K562 (cell line): ENCODE measurements around the gene TJP2. TPM values are rescaled to one million over a fixed set of nuclear protein-coding genes. Genes with fewer than 3 reads are reported as not detected.

Experiments
- ATAC-seq: fragments of 200-7000 bp; cut with Tn5 transposase; 3 replicates; pipeline ENCODE4 v1.9.1; 2020; ENCODE audit warnings: moderate library complexity
- BruUV-seq: library from RNA; stranded (reverse); fragments of 400-500 nt; replicated peaks from 2 replicates; lab custom pipeline; 2021; lab: Mats Ljungman, UMichigan
- CTCF ChIA-PET: fragments of 300-600 bp; formaldehyde crosslinking; extraction: SDS; loops from one replicate; lab custom pipeline; 2021; ENCODE audit warnings: low intra/inter-chr PET ratio; lab: Yijun Ruan, JAX
- POLR2A ChIA-PET: fragments of 300-600, 350-650 bp; sonication (Branson Sonifier 250); formaldehyde crosslinking; extraction: SDS; loops from one replicate; lab custom pipeline; 2021; ENCODE audit warnings: antibody characterized with exemption, inconsistent platforms; lab: Yijun Ruan, JAX
- DNase-seq, 4 experiments: peaks; one replicate each; pipeline versions ENCODE4 v3.0.0 to v3.0.0-alpha.2; 2011 to 2018; ENCODE audit warnings: low spot score in 3 of 4, mixed read lengths in 3 of 4; ENCODE audit errors: extremely low read depth in 1 of 4
- FAIRE-seq: peaks from 2 replicates; lab custom pipeline; 2011; peaks lifted over from hg19 to GRCh38; lab: Jason Lieb, UNC
- H2AFZ ChIP-seq: 2 replicates; pipeline ENCODE4 v1.6.0; 2011; ENCODE audit warnings: low read depth, low read length, control low read depth, inconsistent platforms
- H3K27ac ChIP-seq: fragments of 200-600 bp; 3 replicates; pipeline ENCODE4 v1.8.0; 2011; ENCODE audit warnings: low read depth, mild to moderate bottlenecking, control low read depth, inconsistent platforms, low read length, moderate library complexity, mixed read lengths; ENCODE audit errors: extremely low read depth
- H3K27me3 ChIP-seq, 2 experiments: fragments of 300-600 bp in 1 of 2; 2 replicates in 1 of 2; 3 replicates in 1 of 2; pipeline versions ENCODE4 v1.6.0 to v1.8.0; 2011; ENCODE audit warnings: inconsistent platforms in 2 of 2, low read length in 2 of 2, mild to moderate bottlenecking in 1 of 2, mixed read lengths in 1 of 2, moderate library complexity in 1 of 2; ENCODE audit not compliant: control insufficient read depth in 2 of 2, insufficient read depth in 2 of 2
- H3K36me3 ChIP-seq: fragments of 300-600 bp; 3 replicates; pipeline ENCODE4 v1.8.0; 2011; ENCODE audit warnings: mild to moderate bottlenecking, low read length, inconsistent platforms; ENCODE audit not compliant: control insufficient read depth, insufficient read depth
- H3K4me1 ChIP-seq, 2 experiments: fragments of 200-600 bp in 1 of 2; replicated peaks in 1 of 2; 2 replicates in 1 of 2; 3 replicates in 1 of 2; pipeline versions ENCODE4 v1.5.1 to v1.8.0; 2011; ENCODE audit warnings: inconsistent platforms in 2 of 2, low read length in 2 of 2, mild to moderate bottlenecking in 1 of 2, mixed read lengths in 1 of 2, moderate library complexity in 1 of 2; ENCODE audit not compliant: control insufficient read depth in 2 of 2, insufficient read depth in 2 of 2
- H3K4me2 ChIP-seq: 2 replicates; pipeline ENCODE4 v1.6.1; 2011; ENCODE audit warnings: low read length, control low read depth, inconsistent platforms, mixed read lengths; ENCODE audit not compliant: insufficient read depth
- H3K4me3 ChIP-seq: fragments of 200-600 bp; sonication (generic), shearing (Covaris generic); 2 replicates; pipeline ENCODE4 v1.5.1; 2016; ENCODE audit warnings: control low read depth, inconsistent platforms
- H3K79me2 ChIP-seq: fragments of 200-600 bp; 3 replicates; pipeline ENCODE4 v1.8.0; 2011; ENCODE audit warnings: low read length, inconsistent platforms; ENCODE audit not compliant: control insufficient read depth, insufficient read depth
- H3K9ac ChIP-seq, 2 experiments: 2 replicates each; pipeline versions ENCODE4 v1.6.0 to v1.6.1; 2011; ENCODE audit warnings: low read depth in 2 of 2, low read length in 2 of 2, control low read depth in 1 of 2, inconsistent platforms in 1 of 2, mild to moderate bottlenecking in 1 of 2, mixed read lengths in 1 of 2; ENCODE audit not compliant: insufficient read depth in 1 of 2
- H3K9me1 ChIP-seq: one replicate; pipeline ENCODE4 v1.6.0; 2011; ENCODE audit warnings: inconsistent platforms, mild to moderate bottlenecking, low read length, moderate library complexity; ENCODE audit not compliant: control insufficient read depth, insufficient read depth
- H3K9me3 ChIP-seq: replicated peaks from 2 replicates; pipeline ENCODE4 v1.5.1; 2011; ENCODE audit warnings: low read depth, low read length, inconsistent platforms; ENCODE audit not compliant: control insufficient read depth, insufficient read depth
- H4K20me1 ChIP-seq: replicated peaks from 2 replicates; pipeline ENCODE4 v1.6.1; 2011; ENCODE audit warnings: low read length, inconsistent platforms, mixed read lengths; ENCODE audit not compliant: control insufficient read depth, insufficient read depth
- MTA2 ChIP-seq: fragments of 450-650 bp; IDR thresholded peaks from 2 replicates; pipeline ENCODE4 v1.6.1; 2016; ENCODE audit warnings: low read depth
- SRSF1 ChIP-seq: fragments of 200-400 bp; formaldehyde crosslinking; IDR thresholded peaks from 2 replicates; pipeline ENCODE4 v1.6.1; 2017; ENCODE audit warnings: mild to moderate bottlenecking, low read depth, low read length, moderate library complexity
- ZNF551 ChIP-seq: fragments of 250-450 bp; sonication (Bioruptor Pico); IDR thresholded peaks from 2 replicates; pipeline ENCODE4 v1.5.0; 2021; ENCODE audit warnings: mild to moderate bottlenecking, moderate library complexity
- WGBS: fragments of 100-300 bp; shearing (Covaris generic); methylation state at CpG from one replicate; pipeline ENCODE4 v1.1.6; 2016; ENCODE audit warnings: low coverage, mixed read lengths; ENCODE audit not compliant: insufficient coverage; ENCODE audit errors: missing lambda C conversion rate; 5-methylcytosine and 5-hydroxymethylcytosine counted together
- in situ Hi-C: fragments of 300-500 bp; cut with MboI; formaldehyde crosslinking; loops from 4 replicates; pipeline ENCODE4 v1.15.0; 2018; ENCODE audit warnings: inconsistent platforms, mixed read lengths
- intact Hi-C: fragments of 100-400 bp; cut with micrococcal nuclease; formaldehyde crosslinking; loops from 2 replicates; pipeline ENCODE4 v1.14.2; 2022
- polyA plus RNA-seq, 8 experiments: library from polyadenylated mRNA; depleted of rRNA in 4 of 8; stranded (reverse) in 5 of 8; unstranded in 3 of 8; fragments of >200 nt; fragmentation: Nextera tagmentation in 2 of 8; fragmentation: Illumina TruSeq in 1 of 8; extraction: Ambion mirVana in 2 of 8; extraction: Trizol in 1 of 8; gene quantifications; 2 replicates each; pipeline versions ENCODE4 v1.2.1 to v1.2.3, GENCODE V29; 2011 to 2014; ENCODE audit warnings: inconsistent platforms in 1 of 8, missing spikeins in 1 of 8
- total RNA-seq, 7 experiments: library from RNA; depleted of rRNA in 6 of 7; stranded (reverse); fragments of >200 nt in 6 of 7; fragmentation: Illumina TruSeq in 2 of 7; extraction: Trizol in 2 of 7; gene quantifications; 2 replicates each; pipeline versions ENCODE4 v1.2.1 to v1.2.3, GENCODE V29; 2011 to 2021; ENCODE audit warnings: low replicate concordance in 1 of 7
- TF ChIP-seq, protein P1 (sequence below): IDR thresholded peaks from 3 replicates; pipeline ENCODE4 v1.6.1; 2011; ENCODE audit warnings: borderline replicate concordance, mild to moderate bottlenecking, moderate library complexity; ENCODE audit not compliant: insufficient read length; ENCODE audit errors: extremely low read depth

Gene TJP2
- total and polyA plus RNA-seq, 9 of the 15 experiments (the other 6 are each of a cell fraction or from before 2014, with no cell fraction given) = 4.0 to 24.1 (median 16.8) TPM

- DNase-seq = no peak
- ChIA-PET POLR2A (interaction anchor here (1.5 to 3.0 kb wide), 2 partner anchors 9 to 10 kb away, joined by 5 to 11 read pairs; no protein-coding TSS in a partner anchor), CTCF (no interaction called here)
- Histone ChIP-seq H3K36me3 (no peaks in the 10 kb centered on the region), H3K4me1 (peaks cover 25 to 47% of the 10 kb centered on the region in 2 experiments), H3K4me3 (no peak overlapping the region), H3K9ac (no peak overlapping the region), H2AFZ (no peak overlapping the region), H3K27me3 (no peaks in the 10 kb centered on the region), H4K20me1 (no peaks in the 10 kb centered on the region), H3K79me2 (peaks cover 68% of the 10 kb centered on the region), H3K4me2 (peak overlapping the region; percentile 74; the same call in 1 of the 2 replicates), H3K9me3 (no peaks in the 10 kb centered on the region), H3K9me1 (no peaks in the 10 kb centered on the region), H3K27ac (no peak overlapping the region)
- FAIRE-seq = no peak
- intact Hi-C loops (no loop called here), in situ Hi-C loops (no loop called here)
- no peak for ATAC-seq
- TF ChIP-seq, protein P1, sequence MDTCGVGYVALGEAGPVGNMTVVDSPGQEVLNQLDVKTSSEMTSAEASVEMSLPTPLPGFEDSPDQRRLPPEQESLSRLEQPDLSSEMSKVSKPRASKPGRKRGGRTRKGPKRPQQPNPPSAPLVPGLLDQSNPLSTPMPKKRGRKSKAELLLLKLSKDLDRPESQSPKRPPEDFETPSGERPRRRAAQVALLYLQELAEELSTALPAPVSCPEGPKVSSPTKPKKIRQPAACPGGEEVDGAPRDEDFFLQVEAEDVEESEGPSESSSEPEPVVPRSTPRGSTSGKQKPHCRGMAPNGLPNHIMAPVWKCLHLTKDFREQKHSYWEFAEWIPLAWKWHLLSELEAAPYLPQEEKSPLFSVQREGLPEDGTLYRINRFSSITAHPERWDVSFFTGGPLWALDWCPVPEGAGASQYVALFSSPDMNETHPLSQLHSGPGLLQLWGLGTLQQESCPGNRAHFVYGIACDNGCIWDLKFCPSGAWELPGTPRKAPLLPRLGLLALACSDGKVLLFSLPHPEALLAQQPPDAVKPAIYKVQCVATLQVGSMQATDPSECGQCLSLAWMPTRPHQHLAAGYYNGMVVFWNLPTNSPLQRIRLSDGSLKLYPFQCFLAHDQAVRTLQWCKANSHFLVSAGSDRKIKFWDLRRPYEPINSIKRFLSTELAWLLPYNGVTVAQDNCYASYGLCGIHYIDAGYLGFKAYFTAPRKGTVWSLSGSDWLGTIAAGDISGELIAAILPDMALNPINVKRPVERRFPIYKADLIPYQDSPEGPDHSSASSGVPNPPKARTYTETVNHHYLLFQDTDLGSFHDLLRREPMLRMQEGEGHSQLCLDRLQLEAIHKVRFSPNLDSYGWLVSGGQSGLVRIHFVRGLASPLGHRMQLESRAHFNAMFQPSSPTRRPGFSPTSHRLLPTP = no peak
- TF ChIP-seq MTA2 = no peak
- TF ChIP-seq SRSF1 = no peak
- TF ChIP-seq ZNF551 (CRISPR knock-in tag) = no peak
- no TSS peak for BruUV-seq
- WGBS = 58% methylated on average over 9 of the region's 9 CpGs
Measured at GRCh38 chr9:69176471-69177171, 2.5 kb downstream of the TJP2 start.
